ENCODE data around the gene LRP3. TPM values are rescaled to one million over a fixed set of nuclear protein-coding genes. Genes with fewer than 3 reads are reported as not detected.

Gene LRP3
- total and polyA plus RNA-seq, 12 donors: 1.4 to 92.8 (median 52.2) TPM

GRCh38 chr19:33205531-33206260 lies 11.6 kb downstream of the LRP3 start:
- no peak overlapping the region for H3K4me3 ChIP-seq
- TF ChIP-seq, protein P1, sequence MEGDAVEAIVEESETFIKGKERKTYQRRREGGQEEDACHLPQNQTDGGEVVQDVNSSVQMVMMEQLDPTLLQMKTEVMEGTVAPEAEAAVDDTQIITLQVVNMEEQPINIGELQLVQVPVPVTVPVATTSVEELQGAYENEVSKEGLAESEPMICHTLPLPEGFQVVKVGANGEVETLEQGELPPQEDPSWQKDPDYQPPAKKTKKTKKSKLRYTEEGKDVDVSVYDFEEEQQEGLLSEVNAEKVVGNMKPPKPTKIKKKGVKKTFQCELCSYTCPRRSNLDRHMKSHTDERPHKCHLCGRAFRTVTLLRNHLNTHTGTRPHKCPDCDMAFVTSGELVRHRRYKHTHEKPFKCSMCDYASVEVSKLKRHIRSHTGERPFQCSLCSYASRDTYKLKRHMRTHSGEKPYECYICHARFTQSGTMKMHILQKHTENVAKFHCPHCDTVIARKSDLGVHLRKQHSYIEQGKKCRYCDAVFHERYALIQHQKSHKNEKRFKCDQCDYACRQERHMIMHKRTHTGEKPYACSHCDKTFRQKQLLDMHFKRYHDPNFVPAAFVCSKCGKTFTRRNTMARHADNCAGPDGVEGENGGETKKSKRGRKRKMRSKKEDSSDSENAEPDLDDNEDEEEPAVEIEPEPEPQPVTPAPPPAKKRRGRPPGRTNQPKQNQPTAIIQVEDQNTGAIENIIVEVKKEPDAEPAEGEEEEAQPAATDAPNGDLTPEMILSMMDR (IDR thresholded peaks at IDR 0.05): no peak
- no peak for TF ChIP-seq POLR2A (IDR thresholded peaks at IDR 0.05)
- no peak overlapping the region for H3K27ac ChIP-seq
- intact Hi-C loops (cut with DNase I): no loop called here
- DNase-seq: no peak
- H3K36me3 ChIP-seq (replicated peaks in 1 of 2): peaks cover 0 to 38% of the 10 kb centered on the region in 2 donors
- H3K4me1 ChIP-seq (replicated peaks in 1 of 2): no peaks in the 10 kb centered on the region
- H3K9me3 ChIP-seq (replicated peaks in 1 of 3): no peaks in the 10 kb centered on the region
- 94 to 97% (median 96%) methylated on average over 22 to 64 of the region's 64 CpGs for WGBS, 4 donors
- H3K27me3 ChIP-seq: no peaks in the 10 kb centered on the region

- WGBS, 4 donors: 93 to 97% (median 94%) methylated on average over 19 to 38 of the region's 38 CpGs
- peaks cover 0 to 38% of the 10 kb centered on the region in 2 donors for H3K36me3 ChIP-seq (replicated peaks in 1 of 2)
Observed at GRCh38 chr19:33206261-33207039, 12.3 kb downstream of the LRP3 start.

DNA sequence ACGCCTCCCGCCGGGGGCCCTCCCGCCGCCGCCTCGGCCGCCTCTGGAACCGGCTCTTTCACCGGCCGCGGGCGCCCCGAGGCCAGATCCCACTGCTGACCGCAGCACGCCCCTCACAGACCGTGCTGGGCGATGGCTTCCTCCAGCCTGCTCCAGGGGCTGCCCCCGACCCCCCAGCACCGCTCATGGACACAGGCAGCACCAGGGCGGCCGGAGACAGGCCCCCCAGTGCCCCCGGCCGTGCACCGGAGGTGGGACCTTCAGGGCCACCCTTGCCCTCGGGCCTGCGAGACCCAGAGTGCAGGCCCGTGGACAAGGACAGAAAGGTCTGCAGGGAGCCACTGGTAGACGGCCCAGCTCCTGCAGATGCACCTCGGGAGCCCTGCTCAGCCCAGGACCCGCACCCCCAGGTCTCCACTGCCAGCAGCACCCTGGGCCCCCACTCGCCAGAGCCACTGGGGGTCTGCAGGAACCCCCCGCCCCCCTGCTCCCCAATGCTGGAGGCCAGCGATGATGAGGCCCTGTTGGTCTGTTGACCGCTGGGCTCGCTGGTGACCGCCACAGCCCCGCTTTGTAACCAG lies 13.0 kb downstream of the LRP3 start:
- TF ChIP-seq, protein P1 (IDR thresholded peaks at IDR 0.05): no peak
- no peak for TF ChIP-seq POLR2A (IDR thresholded peaks at IDR 0.05)
- WGBS, 4 donors: 88 to 100% (median 94%) methylated on average over 1 to 38 of the region's 38 CpGs
- Histone ChIP-seq H3K4me1 (replicated peaks in 1 of 2) (no peaks in the 10 kb centered on the region), H3K27me3 (no peaks in the 10 kb centered on the region), H3K9me3 (replicated peaks in 1 of 3) (no peaks in the 10 kb centered on the region), H3K27ac (no peak overlapping the region), H3K4me3 (no peak overlapping the region), H3K36me3 (replicated peaks in 1 of 2) (peaks cover 0 to 38% of the 10 kb centered on the region in 2 donors)
- intact Hi-C loops (cut with DNase I): no loop called here
- no peak for DNase-seq

More at GRCh38 chr19:33206261-33207039, 12.3 kb downstream of the LRP3 start:
- H3K27ac ChIP-seq: no peak overlapping the region
- intact Hi-C loops (cut with DNase I): no loop called here
- no peaks in the 10 kb centered on the region for H3K27me3 ChIP-seq
- no peak for DNase-seq
- H3K4me3 ChIP-seq: no peak overlapping the region
- no peaks in the 10 kb centered on the region for H3K9me3 ChIP-seq (replicated peaks in 1 of 3)
- TF ChIP-seq POLR2A (IDR thresholded peaks at IDR 0.05): no peak
- TF ChIP-seq, protein P1 (IDR thresholded peaks at IDR 0.05): no peak
- H3K4me1 ChIP-seq (replicated peaks in 1 of 2): no peaks in the 10 kb centered on the region

- intact Hi-C loops (cut with DNase I): no loop called here
- 88 to 93% (median 90%) methylated on average over 4 to 9 of the region's 9 CpGs for WGBS, 4 donors
- TF ChIP-seq POLR2A (IDR thresholded peaks at IDR 0.05): no peak
- TF ChIP-seq, protein P1 (IDR thresholded peaks at IDR 0.05): no peak
- no peak overlapping the region for H3K4me3 ChIP-seq
- no peaks in the 10 kb centered on the region for H3K4me1 ChIP-seq (replicated peaks in 1 of 2)
- H3K27ac ChIP-seq: no peak overlapping the region
- no peak for DNase-seq
- no peaks in the 10 kb centered on the region for H3K27me3 ChIP-seq
- peaks cover 0 to 35% of the 10 kb centered on the region in 2 donors for H3K36me3 ChIP-seq (replicated peaks in 1 of 2)
- H3K9me3 ChIP-seq (replicated peaks in 1 of 3): no peaks in the 10 kb centered on the region
Observed at GRCh38 chr19:33207903-33208302, 13.8 kb downstream of the LRP3 start.

All from adrenal gland (tissue), 12 donors.